Testis (tissue), 3 donors: ENCODE results near the gene COQ6. TPM values are rescaled to one million over a fixed set of nuclear protein-coding genes. Genes with fewer than 3 reads are reported as not detected.

Source experiments
- DNase-seq: peaks from one replicate; pipeline ENCODE4 v3.0.0-alpha.2; 2019
- H3K27ac ChIP-seq, 2 donors: fragments of 200-600 bp; sonication (generic); one replicate each; pipeline ENCODE4 v1.5.1; 2019
- H3K27me3 ChIP-seq: fragments of 200-600 bp; sonication (generic); one replicate; pipeline ENCODE4 v1.5.1; 2019
- H3K36me3 ChIP-seq: fragments of 200-600 bp; sonication (generic); one replicate; pipeline ENCODE4 v1.5.1; 2017; ENCODE audit warnings: low read depth; ENCODE audit errors: missing control alignments
- H3K4me1 ChIP-seq: fragments of 200-600 bp; sonication (generic); one replicate; pipeline ENCODE4 v1.5.1; 2019
- H3K4me3 ChIP-seq, 2 donors: fragments of 200-600 bp; sonication (generic); one replicate each; pipeline ENCODE4 v1.5.1; 2017 to 2019
- H3K9me3 ChIP-seq: fragments of 200-600 bp; sonication (generic); one replicate; pipeline ENCODE4 v1.5.1; 2017
- POLR2A ChIP-seq: fragments of 450-650 bp; IDR thresholded peaks from one replicate; pipeline ENCODE4 v1.6.1; 2017; ENCODE audit warnings: antibody characterized with exemption, mild to moderate bottlenecking, moderate library complexity
- WGBS, 2 donors: methylation state at CpG; one replicate each; pipeline ENCODE4 v1.1.5; 2018; 5-methylcytosine and 5-hydroxymethylcytosine counted together
- intact Hi-C: fragments of 100-400 bp; cut with DNase I; formaldehyde crosslinking; loops from one replicate; pipeline ENCODE4 v1.15.1; 2023; ENCODE audit warnings: low total_unique reads
- polyA plus RNA-seq: library from polyadenylated mRNA; stranded (reverse); fragments of 350-450 nt; fragmentation: Illumina TruSeq; extraction: RNeasy Lipid Tissue Mini Kit (QIAGEN cat#74804); gene quantifications from one replicate; pipeline ENCODE4 v1.2.3, GENCODE V29; 2014; ENCODE audit warnings: low read depth, low replicate concordance; ENCODE audit not compliant: insufficient read depth
- total RNA-seq, 2 donors: library from RNA; depleted of rRNA; stranded (reverse); fragments of >200 nt; gene quantifications; one replicate each; pipeline ENCODE4 v1.2.3, GENCODE V29; 2016
- TF ChIP-seq, protein P1 (sequence below), 3 experiments: fragments of 450-650 bp in 2 of 3; fragments of 200-600 bp in 1 of 3; sonication (generic) in 1 of 3; IDR thresholded peaks; one replicate each; pipeline ENCODE4 v1.5.1; 2016 to 2019; ENCODE audit warnings: antibody characterized with exemption in 3 of 3, mild to moderate bottlenecking in 2 of 3, moderate library complexity in 1 of 3

Gene COQ6
- total and polyA plus RNA-seq, 3 donors from 2014 or later, result 61.0 to 69.8 (median 66.2) TPM

DNA sequence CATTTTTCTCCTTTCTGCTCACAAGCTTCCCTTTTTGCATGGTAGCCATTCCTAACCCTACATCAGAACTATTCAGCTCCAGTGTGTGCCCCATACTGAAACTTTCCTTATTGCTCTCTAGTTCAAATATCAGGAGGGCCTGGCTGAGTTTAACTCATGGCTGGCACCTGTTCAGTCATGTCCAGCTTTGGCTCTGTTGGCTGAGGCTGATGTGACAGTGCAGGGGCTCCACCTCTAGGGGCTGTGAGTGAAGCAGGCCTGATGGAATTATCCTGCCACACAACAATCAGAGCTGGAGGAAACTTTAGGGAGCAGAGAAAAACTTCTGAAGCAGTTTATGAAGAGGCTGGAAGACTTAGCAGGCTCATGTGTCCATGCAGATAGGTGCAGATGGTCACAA is 8.5 kb downstream of the COQ6 start:
- no peak for TF ChIP-seq POLR2A
- TF ChIP-seq, protein P1, sequence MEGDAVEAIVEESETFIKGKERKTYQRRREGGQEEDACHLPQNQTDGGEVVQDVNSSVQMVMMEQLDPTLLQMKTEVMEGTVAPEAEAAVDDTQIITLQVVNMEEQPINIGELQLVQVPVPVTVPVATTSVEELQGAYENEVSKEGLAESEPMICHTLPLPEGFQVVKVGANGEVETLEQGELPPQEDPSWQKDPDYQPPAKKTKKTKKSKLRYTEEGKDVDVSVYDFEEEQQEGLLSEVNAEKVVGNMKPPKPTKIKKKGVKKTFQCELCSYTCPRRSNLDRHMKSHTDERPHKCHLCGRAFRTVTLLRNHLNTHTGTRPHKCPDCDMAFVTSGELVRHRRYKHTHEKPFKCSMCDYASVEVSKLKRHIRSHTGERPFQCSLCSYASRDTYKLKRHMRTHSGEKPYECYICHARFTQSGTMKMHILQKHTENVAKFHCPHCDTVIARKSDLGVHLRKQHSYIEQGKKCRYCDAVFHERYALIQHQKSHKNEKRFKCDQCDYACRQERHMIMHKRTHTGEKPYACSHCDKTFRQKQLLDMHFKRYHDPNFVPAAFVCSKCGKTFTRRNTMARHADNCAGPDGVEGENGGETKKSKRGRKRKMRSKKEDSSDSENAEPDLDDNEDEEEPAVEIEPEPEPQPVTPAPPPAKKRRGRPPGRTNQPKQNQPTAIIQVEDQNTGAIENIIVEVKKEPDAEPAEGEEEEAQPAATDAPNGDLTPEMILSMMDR (IDR thresholded peaks at IDR 0.05), result no peak
- DNase-seq, result no peak
- intact Hi-C loops, result no loop called here
- Histone ChIP-seq H3K27ac (no peak overlapping the region), H3K27me3 (no peaks in the 10 kb centered on the region), H3K4me3 (no peak overlapping the region), H3K4me1 (no peaks in the 10 kb centered on the region), H3K9me3 (no peaks in the 10 kb centered on the region), H3K36me3 (no peaks in the 10 kb centered on the region)

GRCh38 chr14:73961192-73961591 is 11.1 kb downstream of the COQ6 start:
- WGBS, 2 donors, result 91 to 92% methylated on average over 9 to 12 of the region's 12 CpGs
- DNase-seq, result no peak
- TF ChIP-seq, protein P1 (IDR thresholded peaks at IDR 0.05), result no peak
- no peak for TF ChIP-seq POLR2A
- H3K4me1 ChIP-seq, result no peaks in the 10 kb centered on the region
- H3K4me3 ChIP-seq, result no peak overlapping the region
- H3K27me3 ChIP-seq, result no peaks in the 10 kb centered on the region
- H3K36me3 ChIP-seq, result no peaks in the 10 kb centered on the region
- intact Hi-C loops, result no loop called here
- no peak overlapping the region for H3K27ac ChIP-seq
- H3K9me3 ChIP-seq, result no peaks in the 10 kb centered on the region

- no peaks in the 10 kb centered on the region for H3K4me1 ChIP-seq
- DNase-seq, result no peak
- H3K27ac ChIP-seq, result no peak overlapping the region
- H3K4me3 ChIP-seq, result no peak overlapping the region
- H3K9me3 ChIP-seq, result no peaks in the 10 kb centered on the region
- 93 to 95% methylated on average over 4 of the region's 4 CpGs for WGBS, 2 donors
- H3K36me3 ChIP-seq, result no peaks in the 10 kb centered on the region
- intact Hi-C loops, result no loop called here
- no peak for TF ChIP-seq POLR2A
- TF ChIP-seq, protein P1 (IDR thresholded peaks at IDR 0.05), result no peak
- H3K27me3 ChIP-seq, result no peaks in the 10 kb centered on the region
These were observed 15.1 kb downstream of the COQ6 start for GRCh38 chr14:73965216-73965615.

GRCh38 chr14:73968885-73969284 is 18.8 kb downstream of the COQ6 start:
- Histone ChIP-seq H3K4me3 (no peak overlapping the region), H3K4me1 (no peaks in the 10 kb centered on the region), H3K27ac (no peak overlapping the region), H3K36me3 (no peaks in the 10 kb centered on the region), H3K9me3 (no peaks in the 10 kb centered on the region), H3K27me3 (no peaks in the 10 kb centered on the region)
- 93 to 97% methylated on average over 2 of the region's 2 CpGs for WGBS, 2 donors
- intact Hi-C loops, result no loop called here
- no peak for DNase-seq
- no peak for TF ChIP-seq POLR2A
- TF ChIP-seq, protein P1 (IDR thresholded peaks at IDR 0.05), result no peak

DNA sequence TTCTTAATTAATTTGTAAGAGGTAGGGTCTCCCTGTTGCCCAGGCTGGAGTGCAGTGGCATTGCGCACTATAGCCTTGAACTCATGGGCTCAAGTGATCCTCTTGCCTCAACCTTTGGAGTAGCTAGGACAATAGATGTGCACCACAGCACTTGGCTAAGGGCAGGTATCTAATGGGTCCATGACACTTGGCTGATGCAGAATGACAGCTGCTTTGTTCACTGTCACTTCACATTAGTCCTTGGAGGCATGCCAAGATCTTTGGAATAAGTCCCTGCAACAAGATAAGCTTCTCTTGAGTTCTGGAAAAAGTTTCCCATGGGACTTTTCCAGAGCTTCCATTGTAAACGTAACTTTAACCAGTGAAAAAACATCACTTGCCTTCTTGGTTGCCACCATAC is 23.4 kb downstream of the COQ6 start:
- 70 to 75% methylated on average over 2 of the region's 2 CpGs for WGBS, 2 donors

More for the DNA sequence above, 23.4 kb downstream of the COQ6 start:
- Histone ChIP-seq H3K9me3 (no peaks in the 10 kb centered on the region), H3K4me3 (no peak overlapping the region), H3K27me3 (no peaks in the 10 kb centered on the region), H3K27ac (no peak overlapping the region), H3K4me1 (no peaks in the 10 kb centered on the region), H3K36me3 (no peaks in the 10 kb centered on the region)
- DNase-seq, result no peak
- no peak for TF ChIP-seq POLR2A
- TF ChIP-seq, protein P1 (IDR thresholded peaks at IDR 0.05), result no peak
- intact Hi-C loops, result no loop called here
